ENCODE results near the gene MAP4K3.
"Not testable (repeated sequence)": the region's sequence is repeated elsewhere in the genome, so short reads cannot be mapped to it uniquely, and the experiment has no call there.

MAP4K3 gene

GRCh38 chr2:39373181-39373802 is 63.8 kb downstream of the MAP4K3 start:
- TF ChIP-seq, protein P1, sequence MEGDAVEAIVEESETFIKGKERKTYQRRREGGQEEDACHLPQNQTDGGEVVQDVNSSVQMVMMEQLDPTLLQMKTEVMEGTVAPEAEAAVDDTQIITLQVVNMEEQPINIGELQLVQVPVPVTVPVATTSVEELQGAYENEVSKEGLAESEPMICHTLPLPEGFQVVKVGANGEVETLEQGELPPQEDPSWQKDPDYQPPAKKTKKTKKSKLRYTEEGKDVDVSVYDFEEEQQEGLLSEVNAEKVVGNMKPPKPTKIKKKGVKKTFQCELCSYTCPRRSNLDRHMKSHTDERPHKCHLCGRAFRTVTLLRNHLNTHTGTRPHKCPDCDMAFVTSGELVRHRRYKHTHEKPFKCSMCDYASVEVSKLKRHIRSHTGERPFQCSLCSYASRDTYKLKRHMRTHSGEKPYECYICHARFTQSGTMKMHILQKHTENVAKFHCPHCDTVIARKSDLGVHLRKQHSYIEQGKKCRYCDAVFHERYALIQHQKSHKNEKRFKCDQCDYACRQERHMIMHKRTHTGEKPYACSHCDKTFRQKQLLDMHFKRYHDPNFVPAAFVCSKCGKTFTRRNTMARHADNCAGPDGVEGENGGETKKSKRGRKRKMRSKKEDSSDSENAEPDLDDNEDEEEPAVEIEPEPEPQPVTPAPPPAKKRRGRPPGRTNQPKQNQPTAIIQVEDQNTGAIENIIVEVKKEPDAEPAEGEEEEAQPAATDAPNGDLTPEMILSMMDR (IDR thresholded peaks at IDR 0.05; ENCODE audit: insufficient read depth, missing control alignments) = no peak
- FAIRE-seq (no peak), DNase-seq (ENCODE audit: insufficient read length, low spot score) (no peak)

DNA sequence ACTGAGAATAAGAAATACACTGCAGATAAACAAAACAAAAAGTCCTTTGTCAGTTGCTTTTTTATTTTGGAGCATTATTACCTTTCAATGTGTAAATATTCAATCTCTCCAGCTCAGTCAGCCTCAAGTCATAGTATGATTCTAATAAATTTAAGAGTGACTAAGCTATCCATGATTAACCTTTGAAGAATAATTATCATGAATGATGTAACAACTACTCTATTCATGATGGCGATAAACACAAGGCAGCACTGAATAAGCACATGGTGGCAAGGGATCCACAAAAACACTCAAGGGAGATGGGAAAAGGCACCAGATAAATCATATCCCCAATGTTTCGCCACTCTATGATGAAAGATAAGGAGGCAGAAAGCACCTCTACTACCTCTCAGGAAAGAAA is 67.0 kb downstream of the MAP4K3 start:
- DNase-seq (ENCODE audit: insufficient read length, low spot score) (no peak), FAIRE-seq (no peak)

DNA sequence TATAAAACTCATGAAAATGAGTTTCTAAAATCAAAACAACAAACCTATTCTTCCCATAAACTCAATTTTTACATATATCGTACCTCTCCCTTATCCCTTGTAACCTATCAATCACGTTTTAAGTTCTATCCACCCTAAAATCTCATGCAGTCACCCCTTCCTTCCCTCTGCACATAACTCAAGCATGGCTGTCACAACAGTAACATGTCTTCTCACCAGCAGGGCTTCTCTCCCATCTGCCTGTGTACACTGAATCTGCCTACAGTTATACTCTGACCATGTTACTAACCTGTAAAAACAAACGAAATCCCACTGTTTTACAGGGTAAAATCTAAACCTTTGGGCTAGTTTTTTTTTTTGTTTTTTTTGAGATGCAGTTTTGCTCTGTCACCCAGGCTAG is 68.2 kb downstream of the MAP4K3 start:
- no peak for FAIRE-seq

More for the DNA sequence above, 67.0 kb downstream of the MAP4K3 start:
- TF ChIP-seq, protein P1 (IDR thresholded peaks at IDR 0.05; ENCODE audit: insufficient read depth, missing control alignments) = no peak

GRCh38 chr2:39368376-39368775 is 68.7 kb downstream of the MAP4K3 start:
- FAIRE-seq (no peak), DNase-seq (ENCODE audit: insufficient read length, low spot score) (no peak)
- TF ChIP-seq, protein P1 (IDR thresholded peaks at IDR 0.05; ENCODE audit: insufficient read depth, missing control alignments) = no peak

More for the DNA sequence above, 68.2 kb downstream of the MAP4K3 start:
- no peak for DNase-seq (ENCODE audit: insufficient read length, low spot score)
- TF ChIP-seq, protein P1 (IDR thresholded peaks at IDR 0.05; ENCODE audit: insufficient read depth, missing control alignments) = no peak

- TF ChIP-seq, protein P1 (IDR thresholded peaks at IDR 0.05; ENCODE audit: insufficient read depth, missing control alignments) = no peak
- FAIRE-seq (no peak), DNase-seq (ENCODE audit: insufficient read length, low spot score) (no peak)
These were observed 74.5 kb downstream of the MAP4K3 start for GRCh38 chr2:39362595-39362994.

- FAIRE-seq (no peak), DNase-seq (ENCODE audit: insufficient read length, low spot score) (no peak)
- TF ChIP-seq, protein P1 (IDR thresholded peaks at IDR 0.05; ENCODE audit: insufficient read depth, missing control alignments) = no peak
These were observed 75.6 kb downstream of the MAP4K3 start for GRCh38 chr2:39361511-39361910.

- not testable (repeated sequence) for FAIRE-seq; DNase-seq (ENCODE audit: insufficient read length, low spot score)
These were observed 76.7 kb downstream of the MAP4K3 start for GRCh38 chr2:39360342-39360741.

Measured in D721Med (cell line).